ENCODE results near the gene FBXL4.
"Not testable (repeated sequence)": the region's sequence is repeated elsewhere in the genome, so short reads cannot be mapped to it uniquely, and the experiment has no call there.

FBXL4 gene

DNA sequence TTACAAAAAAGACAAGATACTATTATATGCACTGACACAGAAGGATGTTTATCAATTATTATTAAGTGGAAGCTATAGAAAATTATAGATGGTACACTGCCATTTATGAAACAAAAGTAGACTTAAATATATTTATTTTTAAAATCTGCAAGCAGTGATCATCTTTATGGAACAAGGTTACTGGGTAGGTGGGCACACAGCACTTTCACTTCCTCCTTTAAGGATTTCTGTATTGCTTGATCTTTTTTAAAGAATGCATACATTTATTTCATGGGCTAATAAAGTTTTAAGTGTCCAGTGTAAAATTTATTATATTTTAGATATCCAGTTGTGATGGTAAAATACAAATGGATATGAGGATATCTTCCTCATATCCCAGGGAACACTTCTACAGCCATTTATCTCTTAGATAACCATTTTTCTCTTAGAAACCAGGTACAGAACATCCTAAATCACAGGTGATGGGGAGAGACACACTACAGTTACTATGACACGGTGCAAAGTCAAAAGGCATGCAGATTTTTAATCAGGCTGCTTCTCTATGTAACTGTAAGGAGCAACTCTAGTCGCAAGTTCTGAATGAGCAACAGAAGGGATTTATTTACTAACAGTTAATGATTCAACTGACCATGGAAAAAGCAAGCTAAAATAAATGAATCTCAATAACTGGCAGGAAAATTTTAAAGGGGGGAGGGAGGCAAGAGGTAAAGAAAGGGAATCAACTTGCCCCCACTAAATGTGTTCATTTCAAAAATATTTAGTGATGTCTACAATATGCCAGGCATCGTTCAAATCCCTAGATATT, 2.2 kb downstream of the FBXL4 start:
- no peak for DNase-seq

DNA sequence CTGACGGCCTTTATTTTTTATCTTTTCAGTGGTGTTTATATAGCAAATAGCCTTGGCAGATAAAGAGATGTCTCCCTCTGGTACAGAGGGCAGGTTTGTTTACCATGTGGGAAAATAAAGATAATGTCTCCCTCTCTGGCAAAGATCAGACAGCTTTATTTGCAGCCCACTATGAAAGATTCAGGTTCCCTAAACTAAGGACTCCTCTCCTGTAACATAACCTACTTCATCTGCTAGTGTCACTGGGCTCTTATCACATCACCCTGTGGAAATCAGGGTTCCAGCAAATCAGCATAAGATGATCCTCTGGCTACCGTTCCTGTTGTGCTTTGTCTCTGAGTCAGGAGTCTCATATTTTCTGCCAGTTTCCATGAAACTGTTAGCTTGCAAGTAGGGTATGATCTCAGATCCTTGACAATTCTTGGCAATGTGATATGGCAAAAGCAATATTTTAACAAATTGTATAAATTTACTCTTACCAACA, 3.1 kb downstream of the FBXL4 start:
- no peak for DNase-seq

- DNase-seq: no peak
These were observed 3.6 kb downstream of the FBXL4 start for GRCh38 chr6:98944168-98944567.

- DNase-seq: no peak
These were observed 5.4 kb downstream of the FBXL4 start for GRCh38 chr6:98942263-98942803.

- no peak for DNase-seq
These were observed 6.4 kb downstream of the FBXL4 start for GRCh38 chr6:98941319-98941718.

GRCh38 chr6:98937351-98937750, 10.4 kb downstream of the FBXL4 start:
- no peak for DNase-seq

DNA sequence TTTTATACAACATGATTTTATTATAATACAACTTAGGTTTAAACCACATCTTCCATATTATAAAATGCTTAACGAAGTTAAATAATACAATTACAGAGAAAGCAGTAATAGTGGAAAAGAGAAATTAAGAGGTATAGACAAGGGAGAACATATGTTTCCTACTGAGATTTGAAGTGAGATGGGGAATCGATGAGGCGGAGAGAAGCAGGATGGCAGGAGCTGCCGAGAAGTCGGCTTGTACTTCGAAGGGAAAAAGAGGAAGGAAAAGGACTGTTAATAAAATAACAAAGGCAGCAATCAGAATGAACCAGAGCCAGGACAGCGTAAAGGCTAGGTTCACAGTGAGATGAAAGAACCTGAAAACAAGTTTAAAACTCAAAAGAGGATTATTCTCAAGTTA, 15.4 kb downstream of the FBXL4 start:
- DNase-seq: no peak

DNA sequence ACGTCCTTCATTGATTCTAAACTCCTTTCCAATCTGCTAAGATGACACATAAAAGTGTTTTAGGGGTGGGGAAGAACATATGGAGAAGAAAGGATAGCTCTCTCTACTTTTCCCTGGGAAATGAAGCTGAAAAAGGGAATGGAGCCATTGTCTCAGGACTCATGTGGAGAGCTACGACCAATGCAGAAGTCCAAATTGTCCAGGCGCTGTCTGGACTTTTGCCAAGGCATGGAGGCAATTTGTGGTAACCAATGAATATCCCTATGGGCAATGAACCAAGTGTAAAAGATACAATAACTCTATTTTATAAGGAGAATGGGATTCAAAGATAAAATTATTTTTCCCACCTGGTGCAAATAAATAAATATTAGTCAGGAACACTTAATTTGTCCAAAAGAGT, 16.1 kb downstream of the FBXL4 start:
- no peak for DNase-seq

DNA sequence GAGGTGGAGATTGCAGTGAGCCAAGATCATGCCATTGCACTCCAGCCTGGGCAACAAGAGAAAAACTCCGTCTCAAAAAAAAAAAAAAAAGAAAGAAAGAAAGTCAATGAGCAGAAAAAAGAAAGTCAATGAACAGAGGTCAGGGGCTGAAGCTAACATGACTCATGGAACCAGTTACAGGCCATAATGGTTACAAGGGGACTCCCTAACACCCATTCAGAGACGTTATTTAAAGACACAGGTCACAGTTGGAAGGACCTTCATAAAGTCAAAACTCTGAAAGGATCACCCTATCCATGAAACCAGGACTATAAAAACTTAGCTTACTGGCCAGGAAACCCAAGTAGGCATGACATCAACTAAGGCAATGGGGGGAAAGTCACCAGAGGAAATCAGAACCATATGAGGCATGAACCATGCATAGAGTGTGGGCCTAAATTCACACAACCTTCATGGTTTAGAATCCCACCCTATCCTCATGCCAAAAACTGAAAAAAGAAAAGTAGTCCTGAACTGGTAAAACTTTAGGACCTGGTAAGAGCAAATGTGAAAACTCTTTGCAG, 18.2 kb downstream of the FBXL4 start:
- no peak for DNase-seq

DNA sequence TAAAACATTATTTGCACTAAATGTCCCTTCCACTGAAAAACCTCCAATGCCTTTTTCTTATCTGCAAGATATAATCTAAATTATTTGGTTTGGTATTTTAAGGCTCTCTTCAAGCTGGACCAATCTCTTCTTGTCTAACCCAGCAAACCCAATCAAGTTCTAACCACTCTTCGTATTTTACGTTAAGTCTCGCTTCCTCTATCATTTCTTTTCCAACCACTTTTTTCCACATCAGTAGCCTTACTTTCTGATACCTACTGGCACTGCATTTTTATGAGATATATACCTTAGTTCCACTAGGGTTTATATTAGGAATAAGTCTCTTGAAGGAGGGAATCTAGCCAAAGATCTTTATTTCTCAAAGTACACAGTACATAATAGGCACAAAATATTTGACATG, 19.1 kb downstream of the FBXL4 start:
- no peak for DNase-seq

- no peak for DNase-seq
These were observed 20.2 kb downstream of the FBXL4 start for GRCh38 chr6:98927534-98927933.

GRCh38 chr6:98925831-98926230, 21.9 kb downstream of the FBXL4 start:
- no peak for DNase-seq

- no peak for DNase-seq
These were observed 23.1 kb downstream of the FBXL4 start for GRCh38 chr6:98924647-98925046.

DNA sequence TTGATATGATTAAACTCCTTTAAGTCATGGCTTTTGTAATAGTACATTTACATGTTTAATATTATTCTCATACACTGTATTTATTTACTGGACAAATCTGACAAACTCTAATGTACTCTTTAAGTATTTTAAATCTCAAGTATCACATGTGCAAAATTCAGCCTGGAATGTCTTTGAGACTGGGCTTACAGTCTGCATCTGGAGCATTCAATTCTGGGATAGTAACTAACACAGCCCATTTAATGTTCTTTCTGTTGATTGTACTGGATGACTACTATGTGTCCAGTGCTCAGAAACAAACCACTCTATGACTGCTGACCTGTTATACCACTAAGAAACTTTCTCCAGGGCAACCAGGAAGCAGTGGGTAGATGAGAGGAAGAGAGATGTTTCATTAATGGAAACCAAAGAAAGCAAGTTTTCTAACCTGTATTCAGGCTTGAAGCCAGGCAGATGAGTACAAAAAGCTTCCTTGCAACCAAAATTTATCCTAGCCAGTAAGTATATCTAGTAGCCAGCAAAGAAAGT, 26.8 kb downstream of the FBXL4 start:
- no peak for DNase-seq

DNA sequence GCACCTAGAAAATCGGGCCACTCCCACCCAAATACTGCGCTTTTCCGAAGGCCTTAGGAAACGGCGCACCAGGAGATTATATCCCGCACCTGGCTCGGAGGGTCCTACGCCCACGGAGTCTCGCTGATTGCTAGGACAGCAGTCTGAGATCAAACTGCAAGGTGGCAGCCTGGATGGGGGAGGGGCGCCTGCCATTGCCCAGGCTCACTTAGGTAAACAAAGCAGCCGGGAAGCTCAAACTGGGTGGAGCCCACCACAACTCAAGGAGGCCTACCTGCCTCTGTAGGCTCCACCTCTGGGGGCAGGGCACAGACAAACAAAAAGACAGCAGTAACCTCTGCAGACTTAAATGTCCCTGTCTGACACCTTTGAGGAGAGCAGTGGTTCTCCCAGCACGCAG, 36.8 kb downstream of the FBXL4 start:
- not testable (repeated sequence) for DNase-seq

DNA sequence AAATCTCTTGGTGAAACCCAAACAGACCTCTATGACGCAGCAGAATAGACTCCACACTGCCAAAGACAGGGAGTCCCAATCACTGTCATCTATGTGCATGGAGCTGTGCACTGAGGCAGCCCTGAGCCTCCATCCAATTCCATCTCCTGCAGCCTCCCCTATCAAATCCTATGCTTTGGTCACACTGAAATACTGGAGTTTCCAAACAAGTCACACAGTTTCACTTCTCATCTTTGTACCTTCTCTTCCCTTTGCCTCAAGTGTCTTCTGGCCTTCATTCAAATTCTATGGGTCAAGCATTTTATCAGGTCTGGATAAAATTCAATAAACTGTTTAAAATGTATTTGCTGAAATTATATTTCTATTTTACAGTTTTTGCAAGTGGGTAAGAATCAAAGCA, 38.5 kb downstream of the FBXL4 start:
- DNase-seq: no peak

DNA sequence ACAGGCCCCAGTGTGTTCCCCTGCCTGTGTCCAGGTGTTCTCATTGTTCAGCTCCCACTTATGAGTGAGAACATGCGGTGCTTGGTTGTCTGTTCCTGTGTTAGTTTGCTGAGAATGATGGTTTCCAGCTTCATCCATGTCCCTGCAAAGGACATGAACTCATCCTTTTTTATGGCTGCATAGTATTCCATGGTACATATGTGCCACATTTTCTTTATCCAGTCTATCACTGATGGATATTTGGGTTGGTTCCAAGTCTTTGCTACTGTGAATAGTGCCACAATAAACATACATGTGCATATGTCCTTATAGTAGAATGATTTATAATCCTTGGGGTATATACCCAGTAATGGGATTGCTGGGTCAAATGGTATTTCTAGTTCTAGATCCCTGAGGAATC, 41.4 kb downstream of the FBXL4 start:
- not testable (repeated sequence) for DNase-seq

DNA sequence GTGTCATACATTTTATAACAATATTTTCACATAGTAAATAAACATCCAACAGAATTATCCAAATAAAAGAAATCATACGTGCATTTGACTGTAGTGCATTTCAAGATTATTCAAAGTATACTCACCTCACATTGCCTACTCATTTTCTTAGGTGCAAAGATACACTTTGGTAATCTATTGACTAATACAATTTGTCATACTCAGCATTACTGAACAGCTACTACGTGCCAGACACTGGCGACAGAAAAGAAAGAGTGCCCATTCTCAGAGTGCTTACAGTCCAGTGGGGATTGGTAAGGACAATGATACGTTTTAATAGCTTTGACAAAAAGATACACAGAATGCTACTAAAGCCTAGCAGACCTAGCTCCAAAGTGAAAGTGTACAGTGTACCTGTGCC, 42.0 kb downstream of the FBXL4 start:
- no peak for DNase-seq

- no peak for DNase-seq
These were observed 43.6 kb downstream of the FBXL4 start for GRCh38 chr6:98904096-98904495.

- no peak for DNase-seq
These were observed 47.0 kb downstream of the FBXL4 start for GRCh38 chr6:98900706-98901105.

- DNase-seq: no peak
These were observed 52.9 kb downstream of the FBXL4 start for GRCh38 chr6:98894810-98895209.

DNA sequence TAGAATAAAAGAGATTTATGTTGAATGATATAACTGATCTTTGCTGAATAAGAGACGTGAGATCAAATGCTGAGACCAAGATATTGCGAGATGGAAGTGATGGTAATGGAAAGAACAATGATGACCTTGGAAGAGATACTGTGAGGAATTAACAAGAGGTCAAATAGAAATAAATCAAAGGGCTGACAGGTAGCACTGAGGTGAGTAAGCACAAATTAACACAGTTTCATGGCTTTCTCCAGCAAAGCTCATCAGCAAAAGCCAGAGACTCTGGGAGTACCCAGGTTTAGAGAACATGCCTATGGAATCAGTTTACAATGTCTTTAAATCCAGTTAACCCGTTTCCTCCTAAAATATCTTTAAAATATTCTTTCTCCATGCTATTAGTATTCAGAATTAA, 60.1 kb downstream of the FBXL4 start:
- no peak for DNase-seq

DNA sequence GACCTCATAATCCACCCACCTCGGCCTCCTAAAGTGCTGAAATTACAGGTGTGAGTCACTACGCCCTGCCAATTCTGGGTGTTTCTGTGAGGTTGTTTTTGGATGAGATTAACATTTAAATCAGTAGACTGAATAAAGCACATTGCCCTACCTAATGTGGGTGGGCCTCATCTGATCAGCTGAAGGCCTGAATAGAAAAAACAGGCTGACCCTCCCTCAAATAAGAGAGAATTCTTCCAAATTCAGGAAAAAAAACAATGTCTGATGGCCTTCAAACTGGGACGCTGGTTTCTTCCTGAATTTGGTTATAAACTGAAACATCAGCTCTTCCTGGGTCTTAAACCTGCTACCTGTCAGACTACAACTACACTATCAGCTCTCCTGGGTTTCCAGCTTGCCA, 62.4 kb downstream of the FBXL4 start:
- DNase-seq: no peak

DNA sequence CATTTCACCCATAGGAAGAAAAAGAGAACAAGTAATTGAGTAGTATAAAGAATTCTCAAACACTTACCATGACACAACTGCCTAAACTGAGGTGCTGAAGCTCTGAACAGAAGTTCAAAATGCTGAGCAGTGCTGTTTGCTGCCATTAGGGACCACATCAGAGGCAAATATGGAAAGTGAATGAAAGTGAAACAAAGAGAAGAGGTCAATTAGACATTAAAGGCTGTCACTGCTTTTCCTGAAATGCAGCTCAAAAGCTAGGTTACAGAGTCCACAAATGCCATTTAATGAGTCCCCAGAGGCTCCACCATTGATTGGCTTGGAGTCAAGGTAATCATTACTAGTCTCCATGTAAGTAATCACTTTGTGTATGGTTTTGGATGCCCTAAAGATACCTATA, 67.3 kb downstream of the FBXL4 start:
- DNase-seq: no peak
